ENCODE results near the gene CSMD2. TPM values are rescaled to one million over a fixed set of nuclear protein-coding genes. Genes with fewer than 3 reads are reported as not detected.
A peak's percentile ranks its signal among the peaks of the same experiment; 100 is the strongest.

The CSMD2 gene
- total RNA-seq, 6 donors from 2014 or later: 0.39 to 1.0 (median 0.52) TPM

DNA sequence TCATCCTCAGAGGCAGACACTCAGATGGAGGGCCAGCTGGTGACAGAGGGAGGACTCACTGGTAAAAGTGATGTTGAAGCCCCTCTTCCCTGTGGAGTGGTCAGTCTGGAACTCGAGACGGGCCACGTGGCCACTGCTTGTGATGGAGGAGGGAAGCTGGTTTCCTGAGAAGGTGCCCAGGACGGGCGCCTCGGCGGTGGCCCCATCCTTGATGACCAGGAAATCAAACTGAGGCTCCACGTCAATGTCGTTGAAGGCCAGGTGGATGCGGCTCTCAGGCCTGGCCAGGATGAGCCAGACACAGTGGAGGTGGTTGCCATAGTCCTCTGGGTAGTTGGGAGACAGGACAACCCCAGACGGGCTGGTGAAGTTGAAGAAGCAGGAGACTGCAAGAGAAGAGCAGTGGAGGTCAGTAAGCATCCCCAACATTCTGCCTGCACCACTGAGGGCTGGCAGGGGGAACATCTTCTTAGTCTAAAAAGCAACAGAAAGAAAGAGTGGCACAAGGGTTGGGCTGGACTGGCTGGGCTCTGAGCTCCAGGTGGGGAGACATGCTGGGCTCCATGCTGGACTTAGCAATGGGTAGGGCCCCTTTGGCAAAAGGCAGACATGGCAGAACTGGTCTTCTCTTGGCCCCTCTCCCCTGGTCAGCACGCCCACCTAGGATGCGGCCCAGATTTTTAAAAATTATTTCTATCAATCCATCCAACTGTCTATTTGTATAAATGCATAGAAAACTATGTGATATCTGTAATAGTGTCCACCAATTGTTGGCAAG is 421.6 kb downstream of the CSMD2 start:
- Histone ChIP-seq H3K27ac (no peak overlapping the region), H3K4me3 (no peak overlapping the region), H3K4me1 (no peaks in the 10 kb centered on the region), H3K36me3 (no peaks in the 10 kb centered on the region), H3K27me3 (no peaks in the 10 kb centered on the region), H3K9me3 (no peaks in the 10 kb centered on the region)
- peak in 1 of 2 donors; percentile 51 for DNase-seq
- no peak for TF ChIP-seq POLR2AphosphoS5 (IDR thresholded peaks at IDR 0.05)
- TF ChIP-seq, protein P1, sequence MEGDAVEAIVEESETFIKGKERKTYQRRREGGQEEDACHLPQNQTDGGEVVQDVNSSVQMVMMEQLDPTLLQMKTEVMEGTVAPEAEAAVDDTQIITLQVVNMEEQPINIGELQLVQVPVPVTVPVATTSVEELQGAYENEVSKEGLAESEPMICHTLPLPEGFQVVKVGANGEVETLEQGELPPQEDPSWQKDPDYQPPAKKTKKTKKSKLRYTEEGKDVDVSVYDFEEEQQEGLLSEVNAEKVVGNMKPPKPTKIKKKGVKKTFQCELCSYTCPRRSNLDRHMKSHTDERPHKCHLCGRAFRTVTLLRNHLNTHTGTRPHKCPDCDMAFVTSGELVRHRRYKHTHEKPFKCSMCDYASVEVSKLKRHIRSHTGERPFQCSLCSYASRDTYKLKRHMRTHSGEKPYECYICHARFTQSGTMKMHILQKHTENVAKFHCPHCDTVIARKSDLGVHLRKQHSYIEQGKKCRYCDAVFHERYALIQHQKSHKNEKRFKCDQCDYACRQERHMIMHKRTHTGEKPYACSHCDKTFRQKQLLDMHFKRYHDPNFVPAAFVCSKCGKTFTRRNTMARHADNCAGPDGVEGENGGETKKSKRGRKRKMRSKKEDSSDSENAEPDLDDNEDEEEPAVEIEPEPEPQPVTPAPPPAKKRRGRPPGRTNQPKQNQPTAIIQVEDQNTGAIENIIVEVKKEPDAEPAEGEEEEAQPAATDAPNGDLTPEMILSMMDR (IDR thresholded peaks at IDR 0.05): no peak
- no peak for TF ChIP-seq POLR2A (IDR thresholded peaks at IDR 0.05)
- TF ChIP-seq EP300 (IDR thresholded peaks at IDR 0.05): no peak
- 91 to 93% methylated on average over 13 of the region's 13 CpGs for WGBS, 2 donors
- no peak for ATAC-seq (ENCODE audit: low FRiP score in 2 of 2)

DNA sequence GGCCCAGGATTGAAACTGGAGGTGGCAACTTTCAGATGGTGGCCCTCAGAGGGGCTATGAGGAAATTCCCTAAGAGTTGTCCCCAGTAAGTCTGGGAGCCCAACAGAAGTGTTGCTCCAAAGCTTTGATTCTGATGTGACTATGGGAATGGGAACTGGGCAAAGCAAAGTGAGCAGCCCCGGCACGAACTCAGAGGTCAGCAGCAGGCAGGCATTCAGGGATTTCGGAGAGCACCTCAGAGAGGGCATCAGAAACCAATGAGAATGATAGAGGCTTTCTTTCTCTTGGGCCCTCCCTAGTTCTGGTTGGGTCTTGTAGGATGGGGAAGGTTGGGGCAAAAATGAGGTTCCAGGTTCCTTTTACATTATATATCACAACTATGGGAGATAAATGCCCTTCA is 422.4 kb downstream of the CSMD2 start:
- no peaks in the 10 kb centered on the region for H3K36me3 ChIP-seq
- 85 to 86% methylated on average over 3 of the region's 3 CpGs for WGBS, 2 donors
- no peak for TF ChIP-seq EP300 (IDR thresholded peaks at IDR 0.05)
- TF ChIP-seq POLR2A (IDR thresholded peaks at IDR 0.05): no peak
- H3K4me1 ChIP-seq: no peaks in the 10 kb centered on the region
- no peak overlapping the region for H3K4me3 ChIP-seq
- no peaks in the 10 kb centered on the region for H3K9me3 ChIP-seq
- H3K27me3 ChIP-seq: no peaks in the 10 kb centered on the region
- DNase-seq (no peak), ATAC-seq (ENCODE audit: low FRiP score in 2 of 2) (no peak)
- no peak overlapping the region for H3K27ac ChIP-seq

DNA sequence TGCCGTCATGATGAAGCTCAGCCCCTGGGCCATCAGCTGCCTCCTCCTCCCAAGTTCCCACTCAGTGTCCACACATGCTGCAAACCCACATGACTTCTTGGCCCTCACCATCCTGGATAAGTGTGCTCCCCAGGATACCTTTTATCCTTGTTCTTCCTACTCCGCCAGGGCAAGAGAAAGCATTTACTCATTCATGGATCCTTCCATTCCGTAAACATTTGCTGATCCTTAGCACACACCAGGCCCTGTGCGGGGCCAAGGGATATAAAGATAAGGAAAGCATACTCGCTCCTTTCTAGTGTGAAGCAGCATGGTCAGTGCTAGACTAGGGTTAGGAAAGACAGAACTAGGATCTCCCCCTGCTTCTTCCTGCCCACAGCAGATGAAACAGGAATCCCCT is 423.3 kb downstream of the CSMD2 start:
- no peaks in the 10 kb centered on the region for H3K4me1 ChIP-seq
- no peak overlapping the region for H3K27ac ChIP-seq
- TF ChIP-seq EP300 (IDR thresholded peaks at IDR 0.05) (no peak), POLR2AphosphoS5 (IDR thresholded peaks at IDR 0.05) (no peak), POLR2A (IDR thresholded peaks at IDR 0.05) (no peak)
- TF ChIP-seq, protein P1 (IDR thresholded peaks at IDR 0.05): no peak
- H3K27me3 ChIP-seq: no peaks in the 10 kb centered on the region
- H3K4me3 ChIP-seq: no peak overlapping the region
- 87 to 90% methylated on average over 5 of the region's 5 CpGs for WGBS, 2 donors
- H3K9me3 ChIP-seq: no peaks in the 10 kb centered on the region
- no peak for DNase-seq
- H3K36me3 ChIP-seq: no peaks in the 10 kb centered on the region
- no peak for ATAC-seq (ENCODE audit: low FRiP score in 2 of 2)

DNA sequence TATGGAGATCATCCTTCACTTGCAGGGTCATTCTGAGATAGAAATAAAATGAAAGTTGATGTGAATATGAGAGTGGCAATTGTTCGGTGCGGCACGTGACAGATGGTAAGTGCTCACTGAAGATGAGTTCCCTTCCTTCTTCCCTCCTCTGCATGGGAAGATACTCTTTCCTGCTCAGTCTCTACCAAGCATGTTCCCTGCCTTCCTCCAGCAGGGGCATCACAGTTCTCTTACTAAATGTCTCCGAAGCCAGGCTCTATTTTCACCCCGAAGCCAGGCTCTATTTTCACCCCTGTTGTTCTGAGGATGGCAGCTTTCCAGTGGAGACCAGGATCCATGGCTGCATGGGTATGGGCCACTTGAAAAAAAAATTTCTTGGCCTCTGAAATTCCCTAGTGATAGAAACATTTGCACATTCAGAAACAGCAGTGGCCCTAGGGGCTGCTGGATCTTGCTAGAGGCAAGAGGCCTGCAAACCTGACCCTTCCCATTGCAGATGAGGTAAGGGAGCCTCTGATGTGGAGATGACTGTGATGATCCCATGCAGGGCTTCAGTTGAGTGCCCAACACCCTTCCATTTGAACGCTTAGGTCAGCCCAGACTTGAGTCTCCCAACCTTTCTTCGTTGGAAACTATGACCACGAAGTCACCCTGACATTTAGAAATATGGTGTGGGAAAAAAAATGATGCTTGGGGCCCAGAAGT is 424.8 kb downstream of the CSMD2 start:
- no peak for ATAC-seq (ENCODE audit: low FRiP score in 2 of 2)

DNA sequence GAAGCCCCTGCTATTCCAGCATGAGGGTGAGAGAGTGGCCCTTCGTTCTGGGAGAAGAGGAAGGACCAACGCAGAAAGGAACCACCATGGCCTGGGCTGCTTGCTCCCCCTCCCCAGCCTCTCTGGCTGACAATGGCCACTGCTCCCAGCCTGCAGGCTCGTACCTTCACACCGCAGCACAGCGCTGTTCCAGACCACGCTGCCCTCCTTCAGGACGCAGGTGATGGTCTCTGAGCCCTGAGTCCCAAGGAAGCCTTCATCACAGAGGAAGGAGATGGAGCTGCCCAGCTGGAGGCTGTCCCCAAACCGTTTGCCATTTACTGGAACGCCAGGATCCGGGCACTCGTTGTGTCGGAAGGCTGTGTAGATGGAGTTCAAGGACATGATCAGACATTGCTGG is 426.1 kb downstream of the CSMD2 start:
- TF ChIP-seq EP300 (IDR thresholded peaks at IDR 0.05) (no peak), POLR2A (IDR thresholded peaks at IDR 0.05) (no peak), POLR2AphosphoS5 (IDR thresholded peaks at IDR 0.05) (no peak)
- TF ChIP-seq, protein P1 (IDR thresholded peaks at IDR 0.05): no peak
- no peaks in the 10 kb centered on the region for H3K9me3 ChIP-seq
- H3K27ac ChIP-seq: no peak overlapping the region
- 82 to 94% methylated on average over 12 of the region's 12 CpGs for WGBS, 2 donors
- ATAC-seq (ENCODE audit: low FRiP score in 2 of 2) (no peak), DNase-seq (no peak)
- H3K36me3 ChIP-seq: no peaks in the 10 kb centered on the region
- H3K27me3 ChIP-seq: no peaks in the 10 kb centered on the region
- H3K4me3 ChIP-seq: no peak overlapping the region
- no peaks in the 10 kb centered on the region for H3K4me1 ChIP-seq

More for the DNA sequence above, 424.8 kb downstream of the CSMD2 start:
- no peaks in the 10 kb centered on the region for H3K4me1 ChIP-seq
- no peak overlapping the region for H3K4me3 ChIP-seq
- no peaks in the 10 kb centered on the region for H3K27me3 ChIP-seq
- H3K36me3 ChIP-seq: no peaks in the 10 kb centered on the region
- 80 to 83% methylated on average over 8 of the region's 8 CpGs for WGBS, 2 donors
- no peaks in the 10 kb centered on the region for H3K9me3 ChIP-seq
- no peak for TF ChIP-seq POLR2AphosphoS5 (IDR thresholded peaks at IDR 0.05)
- TF ChIP-seq POLR2A (IDR thresholded peaks at IDR 0.05): no peak
- TF ChIP-seq EP300 (IDR thresholded peaks at IDR 0.05): no peak
- H3K27ac ChIP-seq: no peak overlapping the region
- no peak for DNase-seq

All from upper lobe of left lung (tissue), 6 donors.